ENCODE results near the gene KIF26B.

Gene KIF26B

GRCh38 chr1:245598524-245599305 is 443.9 kb downstream of the KIF26B start:
- DNase-seq (ENCODE audit: low read depth) = no peak

DNA sequence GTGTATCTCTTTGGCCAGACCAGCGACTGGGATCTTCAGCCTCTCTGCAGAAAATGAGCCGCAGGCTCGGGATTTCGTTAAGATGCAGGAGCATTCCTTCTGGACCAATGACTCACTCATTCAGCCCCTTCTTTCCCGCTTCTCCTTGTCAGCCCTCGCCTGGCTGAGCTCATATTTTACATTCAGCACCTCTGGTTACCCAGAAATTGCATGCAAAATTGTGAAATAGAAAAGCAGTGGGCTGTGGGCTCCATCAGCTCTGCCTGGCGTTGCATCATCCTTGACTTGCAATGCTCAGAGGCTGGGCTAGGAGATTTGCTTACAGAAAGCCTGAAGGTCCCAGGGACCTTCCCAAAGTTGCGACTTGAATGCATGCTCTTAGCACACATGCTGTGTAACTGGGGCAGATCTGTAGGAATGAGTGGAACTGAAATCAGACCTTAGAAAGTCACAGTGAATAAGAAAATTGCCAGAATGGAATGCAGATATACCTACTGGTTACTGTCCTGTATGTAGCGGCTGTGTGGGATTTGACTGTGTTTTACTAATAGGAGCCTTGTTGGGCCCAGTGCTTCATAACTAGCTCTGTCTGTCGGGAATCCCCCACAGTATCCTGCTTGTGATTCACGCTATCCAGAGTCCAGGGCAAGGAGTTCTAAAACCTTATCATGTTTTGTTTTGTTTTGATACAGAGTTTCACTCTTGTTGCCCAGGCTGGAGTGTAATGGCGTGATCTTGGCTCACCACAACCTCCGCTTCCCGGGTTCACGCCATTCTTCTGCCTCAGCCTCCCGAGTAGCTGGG is 444.8 kb downstream of the KIF26B start:
- no peak for DNase-seq (ENCODE audit: low read depth)

- no peak for DNase-seq (ENCODE audit: low read depth)
Measured at GRCh38 chr1:245600658-245601057, 445.9 kb downstream of the KIF26B start.

DNA sequence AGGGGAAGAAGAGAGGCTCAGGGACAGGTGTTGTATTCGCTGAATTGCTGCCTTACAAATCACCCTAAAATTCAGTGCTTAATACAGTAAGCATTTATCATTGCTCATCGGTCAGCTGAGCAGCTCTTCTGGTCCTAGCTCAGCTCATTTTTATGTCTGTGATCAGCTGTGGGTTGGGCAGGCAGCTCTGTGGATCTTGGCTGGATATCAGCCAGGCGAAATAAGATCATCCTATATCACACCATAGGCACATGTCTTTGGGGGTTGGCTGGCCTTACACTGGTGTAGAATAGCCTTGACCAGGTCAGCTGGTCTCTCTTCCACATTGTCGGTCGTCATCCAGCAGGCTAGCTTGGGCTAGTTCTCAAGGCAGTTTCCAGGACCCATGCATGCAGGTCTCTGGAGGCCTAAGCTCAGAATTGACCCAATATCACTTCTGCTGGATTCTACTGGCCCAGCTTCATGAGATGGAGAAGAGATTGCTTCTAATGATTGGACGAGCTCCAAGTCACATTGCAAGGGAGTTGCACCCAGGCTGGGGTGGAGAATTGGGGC is 448.6 kb downstream of the KIF26B start:
- no peak for DNase-seq (ENCODE audit: low read depth)

DNA sequence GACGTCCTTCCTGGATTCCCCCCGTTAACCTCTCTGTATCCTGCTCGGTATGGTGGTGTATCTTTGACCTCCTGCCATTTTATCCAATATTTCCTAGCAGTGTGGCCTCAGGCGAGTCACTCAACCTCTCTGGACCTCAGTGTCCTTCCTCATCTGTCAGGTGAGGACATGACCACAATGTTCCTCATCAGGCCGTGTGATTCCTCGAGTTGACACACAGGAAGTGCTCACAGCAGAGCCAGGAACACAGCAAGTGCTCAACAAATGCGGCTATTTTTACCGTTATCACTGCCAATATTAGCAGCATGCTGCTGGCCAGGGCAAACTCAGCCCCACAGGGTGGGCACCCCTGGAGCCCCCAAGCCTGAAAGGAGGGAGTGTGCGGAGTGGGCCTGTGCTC is 450.2 kb downstream of the KIF26B start:
- DNase-seq (ENCODE audit: low read depth) = no peak

GRCh38 chr1:245605480-245606156 is 450.8 kb downstream of the KIF26B start:
- DNase-seq (ENCODE audit: low read depth) = no peak

DNA sequence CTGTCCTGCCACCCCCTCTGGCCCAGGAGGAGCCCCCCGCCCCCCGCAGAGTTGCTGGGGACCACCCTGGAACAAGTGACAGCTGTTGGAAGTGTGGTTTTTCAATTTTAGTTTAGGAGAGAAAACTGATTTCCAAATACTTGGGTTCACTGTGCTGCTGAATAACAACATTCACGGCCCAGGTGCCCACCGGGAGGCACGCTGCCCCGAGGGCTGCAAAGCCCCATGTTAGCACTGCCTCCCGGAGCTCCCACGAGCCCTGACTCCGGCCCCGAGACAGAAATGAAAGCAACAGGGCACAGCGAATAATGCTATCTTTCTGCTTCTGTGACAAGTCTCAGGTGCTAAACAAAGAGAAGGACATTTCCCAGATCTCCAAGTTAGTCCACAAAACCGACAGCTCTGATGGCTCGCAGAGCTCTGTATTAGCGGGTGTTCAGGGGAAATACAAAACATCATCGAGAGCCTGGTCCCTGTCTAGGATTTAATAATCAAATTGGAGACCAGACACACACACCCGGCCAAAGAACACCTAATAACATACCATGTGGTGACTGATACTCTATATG is 451.5 kb downstream of the KIF26B start:
- no peak for DNase-seq (ENCODE audit: low read depth)

DNA sequence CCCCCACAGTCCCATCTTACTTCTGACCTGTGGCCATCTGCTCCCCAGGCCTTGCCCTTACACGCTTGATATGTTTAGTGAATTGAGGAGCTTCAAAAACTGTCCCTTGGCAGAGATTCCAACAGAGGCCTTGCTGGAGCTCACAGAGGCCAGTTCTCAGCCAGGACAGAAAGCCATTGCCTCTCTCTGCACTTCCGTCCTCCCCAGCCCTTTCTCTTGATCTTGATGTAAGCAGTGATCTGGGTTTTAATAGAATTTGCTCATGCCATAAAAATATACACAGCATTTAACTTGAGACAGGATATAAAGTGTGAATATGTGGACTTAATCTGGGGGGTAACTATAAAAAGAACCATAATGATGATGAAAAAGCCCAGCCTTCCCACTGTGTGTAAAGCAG is 453.5 kb downstream of the KIF26B start:
- no peak for DNase-seq (ENCODE audit: low read depth)

GRCh38 chr1:245609354-245610150 is 454.8 kb downstream of the KIF26B start:
- no peak for DNase-seq (ENCODE audit: low read depth)

- no peak for DNase-seq (ENCODE audit: low read depth)
Measured at GRCh38 chr1:245611251-245611650, 456.5 kb downstream of the KIF26B start.

DNA sequence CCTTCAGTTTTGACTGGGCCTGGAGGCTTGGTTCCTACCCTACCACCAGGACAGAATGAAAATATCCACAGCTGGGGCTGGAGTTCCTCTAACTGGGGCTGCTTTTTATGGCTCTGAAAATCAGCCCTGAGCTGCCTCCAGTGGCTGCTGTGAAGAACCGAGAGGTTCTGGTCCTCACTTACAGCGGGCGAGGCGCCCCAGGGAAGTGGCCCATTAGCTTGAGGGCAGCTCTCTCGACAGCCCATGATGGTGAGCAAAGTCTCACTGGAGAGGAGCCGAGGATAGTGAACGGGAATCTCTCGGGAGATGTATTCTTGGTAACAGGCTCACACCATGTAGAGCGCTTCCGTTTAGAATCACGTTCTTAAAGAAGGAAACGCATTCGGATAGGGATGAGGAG is 459.7 kb downstream of the KIF26B start:
- no peak for DNase-seq (ENCODE audit: low read depth)

- no peak for DNase-seq (ENCODE audit: low read depth)
Measured at GRCh38 chr1:245615001-245615400, 460.2 kb downstream of the KIF26B start.

DNA sequence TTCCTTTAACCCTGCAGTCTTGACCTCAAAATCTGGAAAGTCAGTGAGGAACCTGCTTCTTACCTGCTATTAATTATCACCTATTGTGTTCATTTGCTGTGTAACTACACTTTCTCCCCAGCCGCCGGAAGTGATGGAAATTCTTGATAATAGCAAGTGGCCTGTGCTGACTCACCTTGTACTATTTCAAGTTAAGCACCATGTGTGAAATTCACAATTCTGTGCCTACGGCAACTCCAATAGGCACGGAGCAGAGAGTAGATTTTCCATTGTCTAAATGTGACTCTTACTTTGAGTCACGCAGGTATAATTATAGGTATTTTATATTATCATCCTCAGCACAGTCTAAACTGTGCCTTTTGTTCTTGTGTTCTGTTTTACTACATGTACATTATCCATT is 466.8 kb downstream of the KIF26B start:
- DNase-seq (ENCODE audit: low read depth) = no peak

GRCh38 chr1:245622332-245623014 is 467.7 kb downstream of the KIF26B start:
- no peak for DNase-seq (ENCODE audit: low read depth)

GRCh38 chr1:245641384-245641783 is 486.6 kb downstream of the KIF26B start:
- no peak for DNase-seq (ENCODE audit: low read depth)

DNA sequence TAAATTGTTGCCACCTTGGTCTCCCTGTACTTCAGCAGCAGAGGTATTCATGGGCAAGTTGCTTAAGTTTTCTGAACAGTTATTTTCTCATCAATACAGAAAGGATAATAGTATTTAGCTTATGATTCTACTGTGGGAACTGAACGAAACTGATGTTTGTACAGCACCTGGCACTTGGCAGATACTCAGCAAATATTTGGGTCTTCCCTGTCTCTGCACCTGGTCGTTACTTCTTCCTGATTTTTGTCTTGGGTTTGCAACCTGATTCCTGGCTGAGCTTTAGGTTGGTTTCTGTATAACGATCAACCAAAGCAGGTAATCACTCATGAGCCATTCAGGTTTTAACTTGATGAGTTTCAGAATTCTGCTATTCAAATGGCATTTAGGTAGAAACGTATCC is 490.6 kb downstream of the KIF26B start:
- DNase-seq (ENCODE audit: low read depth) = no peak

- no peak for DNase-seq (ENCODE audit: low read depth)
Measured at GRCh38 chr1:245645894-245646293, 491.1 kb downstream of the KIF26B start.

DNA sequence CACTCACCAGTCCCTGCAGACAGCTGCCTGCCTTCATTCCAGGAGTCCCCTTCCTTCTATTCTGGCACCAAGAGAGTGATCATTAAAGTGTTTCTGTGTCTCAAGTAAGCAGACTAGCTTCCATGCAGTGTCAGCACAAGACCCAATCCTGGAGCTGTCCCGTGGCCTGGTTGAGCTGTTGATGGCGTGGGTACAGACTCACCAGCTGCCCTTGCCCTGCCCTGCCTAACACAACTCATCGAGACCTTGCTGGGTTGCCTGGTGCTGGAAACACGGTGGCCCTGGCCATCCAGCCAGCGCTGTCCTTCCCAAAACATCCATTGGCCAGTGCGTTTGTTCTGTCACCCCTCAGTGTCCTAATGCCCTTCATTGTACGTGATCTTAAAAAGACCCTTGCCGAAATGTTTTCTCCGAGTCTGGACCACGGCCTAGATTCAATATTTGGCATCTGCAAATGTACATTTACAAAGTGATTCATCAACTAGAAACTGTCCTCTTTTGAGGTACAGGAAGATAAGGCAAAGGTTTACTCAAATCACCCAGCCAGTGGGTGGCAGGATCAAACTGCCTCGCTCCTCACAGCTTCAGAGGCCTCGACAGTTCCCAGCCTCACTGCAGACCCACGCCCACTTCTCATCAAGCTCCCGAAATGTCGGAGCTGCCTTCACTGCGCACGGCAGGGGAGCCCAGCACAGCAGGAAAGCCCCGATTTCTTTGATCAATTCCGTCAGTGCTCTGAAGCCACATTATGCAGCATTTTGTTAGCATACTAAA is 494.2 kb downstream of the KIF26B start:
- no peak for DNase-seq (ENCODE audit: low read depth)

DNA sequence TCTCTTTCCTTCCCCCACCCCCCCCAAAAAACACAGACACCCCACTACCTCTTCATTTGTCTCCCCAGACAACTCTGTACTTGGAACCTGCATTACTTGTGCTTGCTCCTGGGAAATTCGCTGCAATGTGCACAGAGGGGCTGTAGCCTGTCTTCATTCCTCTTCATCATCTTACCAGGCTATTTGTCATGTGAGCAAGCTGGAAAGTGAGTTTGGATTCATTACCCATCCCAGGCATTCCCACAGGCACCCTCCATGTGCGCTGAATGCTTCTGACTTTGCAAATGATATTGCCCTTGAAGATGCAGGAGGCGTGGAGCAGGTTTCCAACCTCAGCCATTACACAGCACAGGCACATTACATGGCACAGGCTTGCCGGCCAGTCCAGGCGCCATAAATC is 494.9 kb downstream of the KIF26B start:
- DNase-seq (ENCODE audit: low read depth) = no peak

DNA sequence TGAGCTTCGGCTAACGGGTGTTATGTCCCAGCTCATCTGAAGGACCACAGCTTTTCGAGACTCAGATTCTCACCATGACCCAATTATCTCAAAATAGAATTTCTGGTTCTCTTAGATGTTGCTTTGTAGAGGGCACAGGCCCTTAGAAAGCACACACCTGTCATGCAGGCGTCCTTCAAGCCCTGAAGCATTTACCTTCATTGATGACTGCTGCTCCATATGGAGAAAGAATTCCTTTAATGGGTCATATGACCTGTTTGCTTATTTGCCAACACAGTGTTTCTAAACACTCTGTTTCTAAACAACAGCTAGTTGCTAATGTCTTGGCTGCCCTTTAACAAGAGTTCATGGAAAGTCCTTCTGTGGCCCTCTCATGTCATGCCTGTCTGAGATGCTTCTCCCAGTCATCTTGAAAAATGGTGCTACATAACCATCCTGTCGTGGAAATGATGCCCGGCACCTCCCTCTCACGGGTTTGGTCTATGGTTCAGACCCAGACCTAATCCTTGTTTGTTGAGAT is 495.7 kb downstream of the KIF26B start:
- DNase-seq (ENCODE audit: low read depth) = no peak
